ENCODE results near the gene RPS6KC1.
"Not testable (repeated sequence)": the region's sequence is repeated elsewhere in the genome, so short reads cannot be mapped to it uniquely, and the experiment has no call there.

- TF ChIP-seq EZH2 (IDR thresholded peaks at IDR 0.05; ENCODE audit: insufficient read depth, low read length); CTCF (IDR thresholded peaks at IDR 0.05; ENCODE audit: insufficient read depth, low read depth, low read length): not testable (repeated sequence)
Observed at GRCh38 chr1:213045321-213046226, 5.5 kb upstream of the RPS6KC1 start.

All from astrocyte (in vitro differentiated cells and primary cell).